ENCODE data around the gene ADGRA1. TPM values are rescaled to one million over a fixed set of nuclear protein-coding genes. Genes with fewer than 3 reads are reported as not detected.

ADGRA1 gene
- total and polyA plus RNA-seq, 10 of the 15 experiments (the other 5 are each of a cell fraction or from before 2014, with no cell fraction given), result not detected

DNA sequence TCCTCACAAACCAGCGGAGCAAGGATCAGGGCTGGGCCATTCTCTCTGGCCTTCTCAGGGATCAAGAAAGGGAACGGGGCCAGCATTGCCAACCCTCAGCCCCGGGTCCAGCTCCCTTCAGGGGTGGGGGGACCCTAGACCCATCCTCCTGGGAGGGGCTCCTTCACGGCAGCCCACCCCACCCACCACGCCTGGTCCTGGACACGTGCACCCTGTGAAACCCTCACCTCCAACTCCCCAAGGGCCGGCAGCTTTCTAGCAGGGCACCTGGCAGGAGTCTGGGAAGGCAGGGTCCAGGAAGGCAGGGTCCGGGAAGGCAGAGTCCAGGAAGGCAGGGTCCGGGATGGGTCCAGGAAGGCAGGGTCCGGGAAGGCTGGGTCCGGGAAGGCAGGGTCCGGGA, 46.6 kb upstream of the ADGRA1 start (continued):
- TF ChIP-seq, protein P1, sequence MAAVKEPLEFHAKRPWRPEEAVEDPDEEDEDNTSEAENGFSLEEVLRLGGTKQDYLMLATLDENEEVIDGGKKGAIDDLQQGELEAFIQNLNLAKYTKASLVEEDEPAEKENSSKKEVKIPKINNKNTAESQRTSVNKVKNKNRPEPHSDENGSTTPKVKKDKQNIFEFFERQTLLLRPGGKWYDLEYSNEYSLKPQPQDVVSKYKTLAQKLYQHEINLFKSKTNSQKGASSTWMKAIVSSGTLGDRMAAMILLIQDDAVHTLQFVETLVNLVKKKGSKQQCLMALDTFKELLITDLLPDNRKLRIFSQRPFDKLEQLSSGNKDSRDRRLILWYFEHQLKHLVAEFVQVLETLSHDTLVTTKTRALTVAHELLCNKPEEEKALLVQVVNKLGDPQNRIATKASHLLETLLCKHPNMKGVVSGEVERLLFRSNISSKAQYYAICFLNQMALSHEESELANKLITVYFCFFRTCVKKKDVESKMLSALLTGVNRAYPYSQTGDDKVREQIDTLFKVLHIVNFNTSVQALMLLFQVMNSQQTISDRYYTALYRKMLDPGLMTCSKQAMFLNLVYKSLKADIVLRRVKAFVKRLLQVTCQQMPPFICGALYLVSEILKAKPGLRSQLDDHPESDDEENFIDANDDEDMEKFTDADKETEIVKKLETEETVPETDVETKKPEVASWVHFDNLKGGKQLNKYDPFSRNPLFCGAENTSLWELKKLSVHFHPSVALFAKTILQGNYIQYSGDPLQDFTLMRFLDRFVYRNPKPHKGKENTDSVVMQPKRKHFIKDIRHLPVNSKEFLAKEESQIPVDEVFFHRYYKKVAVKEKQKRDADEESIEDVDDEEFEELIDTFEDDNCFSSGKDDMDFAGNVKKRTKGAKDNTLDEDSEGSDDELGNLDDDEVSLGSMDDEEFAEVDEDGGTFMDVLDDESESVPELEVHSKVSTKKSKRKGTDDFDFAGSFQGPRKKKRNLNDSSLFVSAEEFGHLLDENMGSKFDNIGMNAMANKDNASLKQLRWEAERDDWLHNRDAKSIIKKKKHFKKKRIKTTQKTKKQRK (IDR thresholded peaks at IDR 0.05; ENCODE audit: low read depth, low read length), result no peak

DNA sequence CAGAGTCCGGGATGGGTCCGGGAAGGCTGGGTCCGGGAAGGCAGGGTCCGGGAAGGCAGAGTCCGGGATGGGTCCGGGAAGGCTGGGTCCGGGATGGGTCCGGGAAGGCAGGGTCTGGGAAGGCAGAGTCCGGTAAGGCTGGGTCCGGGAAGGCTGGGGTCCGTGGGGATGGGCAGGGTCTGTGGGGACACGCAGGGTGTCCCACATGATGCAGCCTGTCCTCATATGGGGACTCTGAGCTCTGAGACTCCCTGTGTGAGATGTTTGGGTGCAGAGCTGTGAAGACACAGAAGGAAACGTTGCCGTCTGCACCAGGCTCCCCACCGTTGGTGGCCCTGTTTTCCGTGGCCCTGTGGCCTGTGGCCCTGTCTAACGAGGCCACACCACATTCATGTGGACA, 45.7 kb upstream of the ADGRA1 start:
- RAD21 ChIA-PET (ENCODE audit: unreplicated experiment), result no interaction called here
- no peaks in the 10 kb centered on the region for H3K27me3 ChIP-seq (replicated peaks in 1 of 2; ENCODE audit: control insufficient read depth in 2 of 2, insufficient read depth in 2 of 2, low read length in 1 of 2)
- no peaks in the 10 kb centered on the region for H3K4me1 ChIP-seq (ENCODE audit: control insufficient read depth, insufficient read depth, low read length)
- SMC1A ChIA-PET (ENCODE audit: uncharacterized antibody, unreplicated experiment), result no interaction called here
- H4K20me1 ChIP-seq (ENCODE audit: control insufficient read depth, insufficient read depth), result no peaks in the 10 kb centered on the region
- H3K79me2 ChIP-seq (ENCODE audit: control insufficient read depth, insufficient read depth, low read length), result no peaks in the 10 kb centered on the region
- intact Hi-C loops (cut with micrococcal nuclease; ENCODE audit: unreplicated experiment), result no loop called here
- no peak overlapping the region for H3K9ac ChIP-seq (ENCODE audit: control insufficient read depth, insufficient read depth, low read length)
- no peak for FAIRE-seq
- no TSS peak for BruUV-seq (replicated peaks)
- DNase-seq (ENCODE audit: low read depth, low spot score), result no peak
- in situ Hi-C loops (cut with MboI), result no loop called here
- WGBS (ENCODE audit: insufficient coverage, insufficient replicate concordance, low lambda C conversion rate, missing lambda C conversion rate), result 44% methylated on average over 13 of the region's 17 CpGs
- H3K4me3 ChIP-seq, result no peak overlapping the region
- H2AFZ ChIP-seq (ENCODE audit: control insufficient read depth, low read depth, low read length), result no peak overlapping the region
- no peak for ATAC-seq
- no peak overlapping the region for H3K4me2 ChIP-seq (ENCODE audit: control insufficient read depth, insufficient read depth)
- no peak overlapping the region for H3K27ac ChIP-seq (ENCODE audit: control insufficient read depth, insufficient read depth)
- TF ChIP-seq NR2C1 (IDR thresholded peaks at IDR 0.05) (no peak), RCOR1 (conservative IDR thresholded peaks at IDR 0.05; ENCODE audit: low read depth, low read length) (no peak)
- H3K36me3 ChIP-seq (ENCODE audit: control insufficient read depth in 2 of 2, insufficient read depth in 2 of 2, low read length in 1 of 2), result no peaks in the 10 kb centered on the region
- no peaks in the 10 kb centered on the region for H3K9me3 ChIP-seq (replicated peaks; ENCODE audit: control insufficient read depth, insufficient read depth, low read length)
- CTCF ChIA-PET, result no interaction called here
- POLR2A ChIA-PET, result no interaction called here
